OCI-LY7 (cell line): ENCODE measurements around the gene STOM.

ENCODE experiments used
- EZH2phosphoT487 ChIP-seq: fragments of 200-600 bp; sonication (generic); IDR thresholded peaks from 2 replicates; pipeline ENCODE4 v1.6.1; 2018; ENCODE audit warnings: low read depth, borderline replicate concordance, mild to moderate bottlenecking, mixed run types, antibody characterized with exemption, low read length, moderate library complexity, mixed read lengths
- TF ChIP-seq, protein P1 (sequence below): fragments of 200-600 bp; sonication (generic); conservative IDR thresholded peaks from 2 replicates; pipeline ENCODE4 v1.5.1; 2014; ENCODE audit warnings: mild to moderate bottlenecking, antibody characterized with exemption, low read length, moderate library complexity, mixed read lengths

DNA sequence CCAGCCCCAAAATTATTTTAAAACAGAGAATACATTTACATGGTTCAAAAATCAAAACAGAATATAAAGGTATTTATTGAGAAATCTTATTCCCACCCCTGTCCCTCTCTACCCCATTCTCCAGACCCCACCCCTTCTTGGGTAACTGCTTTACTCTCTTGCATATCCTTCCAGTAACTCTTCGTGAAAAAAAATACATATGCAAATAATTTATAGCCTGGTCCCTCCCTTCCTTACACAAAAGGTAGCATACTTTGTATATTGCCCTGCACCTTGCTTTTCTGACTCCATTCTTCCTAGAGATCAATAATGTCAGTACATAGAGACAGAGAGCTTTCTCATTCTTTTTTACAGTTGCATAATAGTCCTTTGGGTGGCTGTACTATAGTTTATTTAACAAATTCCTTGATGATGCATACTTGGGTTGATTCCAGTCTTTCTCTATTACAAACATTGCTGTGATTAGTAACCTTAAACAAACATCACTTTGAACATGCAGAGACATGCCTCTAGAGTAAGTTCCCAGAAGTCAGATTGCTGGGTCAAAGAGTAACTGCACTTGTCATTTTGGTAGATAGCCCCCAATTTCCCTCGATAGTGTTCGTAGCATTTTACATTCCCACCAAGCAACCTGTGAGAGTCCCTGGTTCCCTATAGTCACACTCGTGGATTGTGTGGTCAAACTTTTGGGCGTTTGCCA is 47.9 kb downstream of the STOM start:
- TF ChIP-seq, protein P1, sequence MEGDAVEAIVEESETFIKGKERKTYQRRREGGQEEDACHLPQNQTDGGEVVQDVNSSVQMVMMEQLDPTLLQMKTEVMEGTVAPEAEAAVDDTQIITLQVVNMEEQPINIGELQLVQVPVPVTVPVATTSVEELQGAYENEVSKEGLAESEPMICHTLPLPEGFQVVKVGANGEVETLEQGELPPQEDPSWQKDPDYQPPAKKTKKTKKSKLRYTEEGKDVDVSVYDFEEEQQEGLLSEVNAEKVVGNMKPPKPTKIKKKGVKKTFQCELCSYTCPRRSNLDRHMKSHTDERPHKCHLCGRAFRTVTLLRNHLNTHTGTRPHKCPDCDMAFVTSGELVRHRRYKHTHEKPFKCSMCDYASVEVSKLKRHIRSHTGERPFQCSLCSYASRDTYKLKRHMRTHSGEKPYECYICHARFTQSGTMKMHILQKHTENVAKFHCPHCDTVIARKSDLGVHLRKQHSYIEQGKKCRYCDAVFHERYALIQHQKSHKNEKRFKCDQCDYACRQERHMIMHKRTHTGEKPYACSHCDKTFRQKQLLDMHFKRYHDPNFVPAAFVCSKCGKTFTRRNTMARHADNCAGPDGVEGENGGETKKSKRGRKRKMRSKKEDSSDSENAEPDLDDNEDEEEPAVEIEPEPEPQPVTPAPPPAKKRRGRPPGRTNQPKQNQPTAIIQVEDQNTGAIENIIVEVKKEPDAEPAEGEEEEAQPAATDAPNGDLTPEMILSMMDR, result no peak
- TF ChIP-seq EZH2phosphoT487, result no peak
